CD4-positive, alpha-beta T cell treated with Interferon gamma for 1 hour (primary cell): Measurements from ENCODE around the gene SEC11A.

Experiments used
- DNase-seq: peaks from one replicate; pipeline ENCODE4 v3.0.0-alpha.2; 2020

Gene SEC11A

DNA sequence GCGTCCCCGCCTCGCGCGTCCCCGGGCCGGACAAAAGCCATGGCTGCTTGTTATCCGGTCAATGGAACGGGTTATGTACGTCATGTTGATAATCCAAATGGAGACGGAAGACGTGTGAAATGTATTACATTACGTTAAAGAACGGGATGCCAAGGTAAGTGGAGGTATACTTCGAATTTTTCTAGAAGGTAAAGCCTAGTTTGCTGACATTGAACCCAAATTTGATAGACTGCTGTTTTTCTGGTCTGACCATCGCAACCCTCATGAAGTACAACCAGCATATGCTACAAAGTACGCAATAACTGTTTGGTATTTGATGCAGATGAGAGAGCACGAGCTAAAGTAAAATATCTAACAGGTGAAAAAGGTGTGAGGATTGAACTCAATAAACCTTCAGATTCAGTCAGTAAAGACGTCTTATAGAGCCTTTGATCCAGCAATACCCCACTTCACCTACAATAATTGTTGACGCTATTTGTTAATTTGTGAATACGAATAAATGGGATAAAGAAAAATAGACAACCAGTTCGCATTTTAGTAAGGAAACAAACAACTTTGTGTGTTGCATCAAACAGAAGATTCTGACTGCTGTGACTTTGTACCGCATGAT, 81.6 kb downstream of the SEC11A start:
- DNase-seq = no peak

DNA sequence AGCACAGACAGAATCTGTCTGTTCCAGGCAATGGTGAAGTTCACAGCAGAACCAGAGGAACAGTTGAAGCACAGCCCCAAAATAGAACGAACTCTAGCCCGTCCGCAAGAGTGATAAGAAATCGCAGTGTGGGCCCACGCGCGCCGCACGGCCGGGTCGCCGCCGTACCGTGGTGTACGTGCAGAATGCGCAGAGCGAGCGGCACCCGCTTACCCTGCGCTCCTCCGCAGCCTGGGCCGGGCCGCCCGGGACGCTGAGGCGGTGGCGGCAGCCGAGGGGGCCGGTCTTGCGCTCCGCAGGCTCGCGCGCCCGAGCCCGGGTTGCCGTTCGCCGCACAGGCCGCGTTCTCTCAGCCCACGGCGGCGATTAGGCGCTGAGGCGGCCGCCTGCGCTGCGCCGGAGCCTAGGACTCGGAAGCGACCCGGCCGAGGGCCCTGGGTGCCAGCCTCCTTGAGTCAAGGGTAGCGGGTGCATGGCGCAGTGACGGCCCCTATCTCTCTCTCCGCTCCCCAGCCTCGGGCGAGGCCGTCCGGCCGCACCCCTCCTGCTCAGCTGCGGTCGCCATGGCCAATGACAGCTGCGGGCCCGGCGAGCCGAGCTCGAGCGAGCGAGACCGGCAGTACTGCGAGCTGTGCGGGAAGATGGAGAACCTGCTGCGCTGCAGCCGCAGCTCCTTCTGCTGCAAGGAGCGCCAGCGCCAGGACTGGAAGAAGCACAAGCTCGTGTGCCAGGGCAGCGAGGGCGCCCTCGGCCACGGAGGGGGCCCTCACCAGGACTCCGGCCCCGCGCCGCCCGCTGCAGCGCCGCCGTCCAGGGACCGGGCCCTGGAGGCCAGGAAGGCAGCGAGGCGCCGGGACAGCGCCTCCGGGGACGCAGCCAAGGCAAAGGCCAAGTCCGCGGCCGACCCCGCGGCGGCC, 82.4 kb downstream of the SEC11A start:
- DNase-seq = peak; percentile 59

DNA sequence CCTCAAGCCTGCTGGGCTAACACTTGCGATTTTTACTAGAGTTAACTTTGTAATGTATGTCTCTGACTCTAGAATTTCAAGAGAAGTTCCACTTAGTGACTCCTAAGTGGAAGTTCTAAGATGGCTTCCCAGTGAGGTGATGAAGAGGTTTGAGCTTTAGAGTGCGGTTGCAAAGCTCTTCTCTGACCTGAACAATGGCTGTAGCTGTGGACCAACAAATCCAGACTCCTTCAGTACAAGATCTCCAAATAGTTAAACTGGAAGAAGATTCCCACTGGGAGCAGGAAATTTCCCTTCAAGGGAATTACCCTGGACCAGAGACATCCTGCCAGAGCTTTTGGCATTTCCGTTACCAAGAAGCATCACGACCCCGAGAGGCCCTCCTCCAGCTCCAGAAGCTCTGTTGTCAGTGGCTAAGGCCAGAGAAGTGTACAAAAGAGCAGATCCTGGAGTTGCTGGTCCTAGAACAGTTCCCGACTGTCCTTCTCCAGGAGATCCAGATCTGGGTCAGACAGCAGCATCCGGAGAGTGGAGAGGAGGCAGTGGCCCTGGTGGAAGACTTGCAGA, 84.2 kb downstream of the SEC11A start:
- DNase-seq = no peak

- DNase-seq = no peak
Measured at GRCh38 chr15:84629033-84629432, 86.9 kb downstream of the SEC11A start.

DNA sequence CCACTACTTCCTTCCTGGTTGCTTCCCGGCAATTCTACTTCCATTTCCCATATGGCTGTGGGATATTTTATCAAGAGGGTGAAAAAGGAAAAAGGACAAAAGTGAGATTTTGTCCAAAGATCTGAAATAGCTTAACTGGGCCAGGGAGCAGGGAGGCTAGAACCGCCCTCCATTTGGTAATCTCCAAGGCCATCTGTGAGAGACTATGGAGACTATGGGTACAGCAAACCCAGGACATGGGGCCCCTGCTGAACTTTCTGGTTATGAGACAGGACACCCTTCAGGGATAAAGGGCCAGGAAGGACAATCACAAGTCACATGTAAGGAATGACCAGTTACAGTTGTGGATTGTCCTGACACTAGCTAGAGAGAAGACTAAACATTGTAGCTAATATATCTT, 90.8 kb downstream of the SEC11A start:
- no peak for DNase-seq

GRCh38 chr15:84624359-84624758, 91.6 kb downstream of the SEC11A start:
- no peak for DNase-seq

DNA sequence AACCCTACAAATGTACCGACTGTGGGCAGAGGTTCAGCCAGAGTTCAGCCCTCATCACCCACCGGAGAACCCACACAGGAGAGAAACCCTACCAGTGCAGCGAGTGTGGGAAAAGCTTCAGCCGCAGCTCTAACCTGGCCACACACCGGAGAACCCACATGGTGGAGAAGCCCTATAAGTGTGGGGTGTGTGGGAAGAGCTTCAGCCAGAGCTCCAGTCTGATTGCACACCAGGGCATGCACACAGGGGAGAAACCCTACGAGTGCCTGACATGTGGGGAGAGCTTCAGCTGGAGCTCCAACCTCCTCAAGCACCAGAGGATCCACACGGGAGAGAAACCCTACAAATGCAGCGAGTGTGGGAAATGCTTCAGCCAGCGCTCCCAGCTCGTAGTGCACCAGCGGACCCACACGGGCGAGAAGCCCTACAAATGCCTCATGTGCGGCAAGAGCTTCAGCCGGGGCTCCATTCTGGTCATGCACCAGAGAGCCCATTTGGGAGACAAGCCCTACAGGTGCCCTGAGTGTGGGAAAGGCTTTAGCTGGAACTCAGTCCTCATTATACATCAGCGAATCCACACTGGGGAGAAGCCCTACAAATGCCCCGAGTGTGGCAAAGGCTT, 94.5 kb downstream of the SEC11A start:
- no peak for DNase-seq

DNA sequence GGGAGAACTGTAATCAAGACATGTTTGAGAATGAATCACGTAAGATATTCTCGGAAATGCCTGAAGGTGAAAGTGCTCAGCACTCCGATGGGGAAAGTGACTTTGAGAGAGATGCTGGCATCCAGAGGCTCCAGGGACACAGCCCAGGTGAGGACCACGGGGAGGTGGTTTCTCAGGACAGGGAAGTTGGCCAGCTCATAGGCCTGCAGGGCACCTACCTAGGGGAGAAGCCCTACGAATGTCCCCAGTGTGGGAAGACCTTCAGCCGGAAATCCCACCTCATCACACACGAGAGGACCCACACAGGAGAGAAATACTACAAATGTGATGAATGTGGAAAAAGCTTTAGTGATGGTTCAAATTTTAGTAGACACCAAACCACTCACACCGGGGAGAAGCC, 95.3 kb downstream of the SEC11A start:
- DNase-seq = no peak
